GM13976 (cell line): ENCODE measurements around the gene TLCD1.

Source experiments
- DNase-seq: peaks from one replicate; pipeline ENCODE4 v3.0.0; 2012; ENCODE audit warnings: low spot score
- in situ Hi-C: fragments of 300-500 bp; cut with MboI; formaldehyde crosslinking; loops from one replicate; pipeline ENCODE4 v1.12.0; 2022; ENCODE audit warnings: low sequenced_read_pairs, mixed read lengths, inconsistent platforms; ENCODE audit not compliant: unreplicated experiment
- TF ChIP-seq, protein P1 (sequence below): IDR thresholded peaks from 2 replicates; pipeline ENCODE4 v1.5.1; 2012; ENCODE audit warnings: borderline replicate concordance, mild to moderate bottlenecking; ENCODE audit not compliant: insufficient read depth; ENCODE audit errors: extremely low read depth, missing control alignments, control extremely low read depth

TLCD1 gene

GRCh38 chr17:28717578-28718332 lies 8.3 kb downstream of the TLCD1 start, which contains the start of gene RAB34:
Gene RAB34, minus strand, starts transcription at chr17:28717868. Its CDS starts 602 bp downstream, at chr17:28717266.
- in situ Hi-C loops: no loop called here
- peak; percentile 41 for DNase-seq
- TF ChIP-seq, protein P1, sequence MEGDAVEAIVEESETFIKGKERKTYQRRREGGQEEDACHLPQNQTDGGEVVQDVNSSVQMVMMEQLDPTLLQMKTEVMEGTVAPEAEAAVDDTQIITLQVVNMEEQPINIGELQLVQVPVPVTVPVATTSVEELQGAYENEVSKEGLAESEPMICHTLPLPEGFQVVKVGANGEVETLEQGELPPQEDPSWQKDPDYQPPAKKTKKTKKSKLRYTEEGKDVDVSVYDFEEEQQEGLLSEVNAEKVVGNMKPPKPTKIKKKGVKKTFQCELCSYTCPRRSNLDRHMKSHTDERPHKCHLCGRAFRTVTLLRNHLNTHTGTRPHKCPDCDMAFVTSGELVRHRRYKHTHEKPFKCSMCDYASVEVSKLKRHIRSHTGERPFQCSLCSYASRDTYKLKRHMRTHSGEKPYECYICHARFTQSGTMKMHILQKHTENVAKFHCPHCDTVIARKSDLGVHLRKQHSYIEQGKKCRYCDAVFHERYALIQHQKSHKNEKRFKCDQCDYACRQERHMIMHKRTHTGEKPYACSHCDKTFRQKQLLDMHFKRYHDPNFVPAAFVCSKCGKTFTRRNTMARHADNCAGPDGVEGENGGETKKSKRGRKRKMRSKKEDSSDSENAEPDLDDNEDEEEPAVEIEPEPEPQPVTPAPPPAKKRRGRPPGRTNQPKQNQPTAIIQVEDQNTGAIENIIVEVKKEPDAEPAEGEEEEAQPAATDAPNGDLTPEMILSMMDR: peak; percentile 33

DNA sequence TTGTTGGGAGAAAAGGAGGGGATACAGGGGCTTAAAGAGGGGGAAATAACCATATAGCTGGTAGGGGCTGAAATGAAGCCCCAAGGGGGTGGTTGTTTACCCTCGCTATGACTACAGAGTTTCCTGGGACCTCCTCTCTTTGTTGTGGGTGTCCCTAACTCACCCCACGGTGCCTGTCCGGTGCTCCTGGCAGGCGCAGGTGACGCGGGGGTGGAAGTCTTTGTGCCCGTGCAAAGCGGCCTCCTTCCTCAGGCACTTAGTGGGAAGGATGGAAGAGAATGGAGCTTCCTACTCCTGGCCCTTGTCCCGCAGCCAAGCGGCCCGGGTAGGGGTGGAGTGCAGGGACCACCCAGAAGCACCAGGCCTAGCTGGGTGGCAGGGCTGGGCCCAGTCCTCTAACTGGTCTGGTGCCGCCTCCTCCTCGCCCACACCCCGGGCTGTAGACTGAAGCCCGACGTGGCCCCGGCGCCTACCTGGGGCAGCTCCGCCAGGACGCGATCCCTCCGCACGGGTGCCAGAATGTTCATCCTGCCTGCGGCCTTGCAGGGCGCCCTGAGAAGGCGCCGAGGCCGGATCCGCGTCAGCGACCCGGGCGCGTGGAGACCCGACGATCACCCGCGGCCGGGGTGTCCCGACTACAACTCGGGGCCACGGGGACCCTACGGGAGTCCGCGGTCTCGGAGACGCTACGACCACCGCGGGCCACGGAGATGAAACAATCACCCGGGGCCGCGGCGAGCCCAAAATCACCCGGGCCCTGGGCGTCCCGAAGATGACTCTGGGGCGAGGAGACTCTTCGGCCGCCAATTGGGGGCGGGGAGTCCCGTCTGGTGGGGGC lies 9.1 kb downstream of the TLCD1 start:
- TF ChIP-seq, protein P1: no peak
- DNase-seq: no peak
- in situ Hi-C loops: no loop called here

DNA sequence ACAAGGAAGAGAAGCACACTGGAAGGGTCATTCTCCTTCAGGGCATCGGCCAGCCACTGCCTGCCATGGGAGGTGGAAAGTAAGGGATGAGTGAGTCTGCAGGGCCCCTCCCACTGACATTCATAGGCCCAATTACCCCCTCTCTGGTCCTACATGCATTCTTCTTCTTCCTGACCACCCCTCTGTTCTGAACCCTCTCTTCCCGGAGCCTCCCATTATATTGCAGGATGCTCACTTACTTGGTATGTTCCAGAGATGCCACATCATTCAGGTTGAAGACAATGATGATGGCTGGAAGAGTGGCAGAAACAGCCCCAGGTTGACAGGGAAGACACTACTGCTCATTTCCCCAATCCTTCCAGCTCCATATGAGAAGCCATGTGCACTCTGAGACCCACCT lies 10.8 kb downstream of the TLCD1 start:
- TF ChIP-seq, protein P1: no peak
- in situ Hi-C loops: no loop called here
- DNase-seq: no peak

GRCh38 chr17:28714281-28714680 lies 11.8 kb downstream of the TLCD1 start:
- in situ Hi-C loops: no loop called here
- DNase-seq: no peak
- TF ChIP-seq, protein P1: no peak

DNA sequence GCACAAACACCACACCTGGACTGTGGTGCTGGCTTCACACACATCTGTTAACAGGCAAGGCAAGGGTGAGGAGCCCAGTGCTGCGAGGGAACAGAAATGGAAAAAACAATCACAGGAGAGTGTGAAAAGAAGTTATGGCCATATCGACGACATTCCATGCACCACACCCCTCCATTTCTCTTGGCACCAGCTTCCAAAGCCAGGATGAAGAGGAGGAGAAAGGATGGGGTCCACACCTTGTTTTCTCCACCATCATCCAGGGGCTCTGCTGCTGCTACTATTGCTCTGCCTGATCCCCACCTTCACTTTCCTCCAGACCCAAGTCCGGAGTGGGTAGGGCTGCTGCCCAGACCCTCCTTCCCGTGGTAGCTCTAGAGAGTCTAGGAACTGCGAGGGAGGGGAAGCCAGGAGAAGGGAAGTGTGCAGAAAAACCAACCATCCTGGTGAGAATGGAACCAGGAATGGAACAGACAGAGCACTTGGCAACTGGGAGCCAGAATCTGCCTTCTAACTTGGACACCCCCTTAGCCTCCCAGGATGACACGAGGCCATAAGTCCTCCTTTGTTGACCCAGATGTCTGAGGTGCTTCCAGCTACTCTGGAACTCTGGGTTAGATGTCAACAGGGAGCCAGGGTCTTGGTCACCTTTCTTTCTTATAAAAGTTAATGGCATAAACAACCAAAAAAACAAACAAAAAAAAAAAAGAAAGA lies 13.2 kb downstream of the TLCD1 start:
- TF ChIP-seq, protein P1: no peak
- in situ Hi-C loops: no loop called here

GRCh38 chr17:28712032-28712704 lies 13.9 kb downstream of the TLCD1 start:
- in situ Hi-C loops: no loop called here
- TF ChIP-seq, protein P1: no peak
- peak; percentile 87 for DNase-seq

More for the DNA sequence above, 13.2 kb downstream of the TLCD1 start:
- DNase-seq: no peak
